ENCODE data around the gene TMEM108. TPM values are rescaled to one million over a fixed set of nuclear protein-coding genes. Genes with fewer than 3 reads are reported as not detected.

TMEM108 gene
- total RNA-seq, 6 experiments from 2014 or later: 0.10 to 0.20 TPM; not detected in 4

DNA sequence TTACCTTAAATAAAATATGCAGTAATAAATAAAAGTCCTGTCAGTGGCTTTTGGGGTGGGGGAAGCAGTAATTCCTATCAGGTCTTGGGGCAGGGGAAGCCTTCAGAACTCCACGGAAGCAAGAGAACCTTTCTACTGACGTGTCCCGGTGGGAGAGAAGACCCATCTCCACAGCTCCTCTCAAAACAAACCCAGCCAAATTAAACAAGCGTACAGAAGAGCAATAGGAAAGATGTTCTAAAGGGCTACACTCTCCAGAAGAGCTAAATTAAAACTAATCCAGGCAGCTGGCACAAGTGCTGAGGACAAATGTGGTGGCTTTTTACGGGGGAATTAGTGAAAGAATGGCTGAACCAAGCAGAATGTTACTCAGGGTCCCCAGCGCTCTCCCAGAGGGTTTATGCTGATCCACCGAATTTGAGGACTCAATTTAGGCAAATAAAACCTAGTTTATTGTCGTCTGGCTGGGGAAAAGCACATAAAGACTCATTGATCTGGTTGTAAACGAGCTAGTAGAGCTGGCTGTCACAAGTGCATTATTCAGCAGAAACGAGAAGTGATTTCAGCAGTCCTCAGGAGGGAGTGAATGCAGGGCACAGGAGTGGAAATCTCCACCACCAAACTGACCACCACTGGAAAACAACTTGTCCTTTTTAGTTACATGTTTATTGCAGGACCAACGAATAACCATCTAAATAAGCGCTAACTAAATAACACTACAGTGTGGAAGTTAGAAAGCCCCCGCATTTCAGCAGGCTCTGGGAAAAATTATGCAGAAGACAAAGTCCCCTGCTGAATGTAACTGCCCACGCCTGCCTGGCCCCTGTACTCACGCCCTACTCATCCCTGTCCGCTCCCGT lies 375.2 kb downstream of the TMEM108 start:
- no peaks in the 10 kb centered on the region for H3K4me1 ChIP-seq
- H3K36me3 ChIP-seq: no peaks in the 10 kb centered on the region
- H3K27ac ChIP-seq: no peak overlapping the region
- H3K27me3 ChIP-seq: no peaks in the 10 kb centered on the region
- ATAC-seq (peak in 3 of 4 donors; percentile 45 to 63 (median 49)), DNase-seq (no peak)
- intact Hi-C loops (cut with DNase I): no loop called here
- 30% methylated on average over 17 of the region's 17 CpGs for WGBS (ENCODE audit: insufficient coverage, low coverage, low lambda C conversion rate, missing lambda C conversion rate)
- H3K4me3 ChIP-seq: no peak overlapping the region
- no peaks in the 10 kb centered on the region for H3K9me3 ChIP-seq
- no peak for TF ChIP-seq POLR2A (IDR thresholded peaks at IDR 0.05)
- TF ChIP-seq, protein P1, sequence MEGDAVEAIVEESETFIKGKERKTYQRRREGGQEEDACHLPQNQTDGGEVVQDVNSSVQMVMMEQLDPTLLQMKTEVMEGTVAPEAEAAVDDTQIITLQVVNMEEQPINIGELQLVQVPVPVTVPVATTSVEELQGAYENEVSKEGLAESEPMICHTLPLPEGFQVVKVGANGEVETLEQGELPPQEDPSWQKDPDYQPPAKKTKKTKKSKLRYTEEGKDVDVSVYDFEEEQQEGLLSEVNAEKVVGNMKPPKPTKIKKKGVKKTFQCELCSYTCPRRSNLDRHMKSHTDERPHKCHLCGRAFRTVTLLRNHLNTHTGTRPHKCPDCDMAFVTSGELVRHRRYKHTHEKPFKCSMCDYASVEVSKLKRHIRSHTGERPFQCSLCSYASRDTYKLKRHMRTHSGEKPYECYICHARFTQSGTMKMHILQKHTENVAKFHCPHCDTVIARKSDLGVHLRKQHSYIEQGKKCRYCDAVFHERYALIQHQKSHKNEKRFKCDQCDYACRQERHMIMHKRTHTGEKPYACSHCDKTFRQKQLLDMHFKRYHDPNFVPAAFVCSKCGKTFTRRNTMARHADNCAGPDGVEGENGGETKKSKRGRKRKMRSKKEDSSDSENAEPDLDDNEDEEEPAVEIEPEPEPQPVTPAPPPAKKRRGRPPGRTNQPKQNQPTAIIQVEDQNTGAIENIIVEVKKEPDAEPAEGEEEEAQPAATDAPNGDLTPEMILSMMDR (IDR thresholded peaks at IDR 0.05): no peak

DNA sequence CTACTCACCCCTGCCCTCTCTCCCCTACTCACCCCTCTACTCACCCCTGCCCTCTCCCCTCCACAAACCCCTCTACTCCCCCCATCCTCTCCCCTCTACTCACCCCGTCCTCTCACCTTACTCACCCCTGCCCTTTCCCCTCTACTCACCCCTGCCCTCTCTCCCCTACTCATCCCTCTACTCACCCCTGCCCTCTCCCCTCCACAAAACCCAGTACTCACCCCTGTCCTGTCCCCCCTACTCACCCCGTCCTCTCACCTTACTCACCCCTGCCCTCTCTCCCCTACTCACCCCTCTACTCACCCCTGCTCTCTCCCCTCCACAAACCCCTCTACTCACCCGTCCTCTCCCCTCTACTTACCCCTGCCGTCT lies 375.8 kb downstream of the TMEM108 start:
- intact Hi-C loops (cut with DNase I): no loop called here
- Histone ChIP-seq H3K36me3 (no peaks in the 10 kb centered on the region), H3K27ac (no peak overlapping the region), H3K27me3 (no peaks in the 10 kb centered on the region), H3K9me3 (no peaks in the 10 kb centered on the region), H3K4me3 (no peak overlapping the region), H3K4me1 (no peaks in the 10 kb centered on the region)
- DNase-seq (no peak), ATAC-seq (no peak)
- 75% methylated on average over 4 of the region's 4 CpGs for WGBS (ENCODE audit: insufficient coverage, low coverage, low lambda C conversion rate, missing lambda C conversion rate)
- TF ChIP-seq, protein P1 (IDR thresholded peaks at IDR 0.05): no peak
- no peak for TF ChIP-seq POLR2A (IDR thresholded peaks at IDR 0.05)

- intact Hi-C loops (cut with DNase I): no loop called here
- no peak for ATAC-seq
Measured at GRCh38 chr3:133418361-133418760, 380.2 kb downstream of the TMEM108 start.

DNA sequence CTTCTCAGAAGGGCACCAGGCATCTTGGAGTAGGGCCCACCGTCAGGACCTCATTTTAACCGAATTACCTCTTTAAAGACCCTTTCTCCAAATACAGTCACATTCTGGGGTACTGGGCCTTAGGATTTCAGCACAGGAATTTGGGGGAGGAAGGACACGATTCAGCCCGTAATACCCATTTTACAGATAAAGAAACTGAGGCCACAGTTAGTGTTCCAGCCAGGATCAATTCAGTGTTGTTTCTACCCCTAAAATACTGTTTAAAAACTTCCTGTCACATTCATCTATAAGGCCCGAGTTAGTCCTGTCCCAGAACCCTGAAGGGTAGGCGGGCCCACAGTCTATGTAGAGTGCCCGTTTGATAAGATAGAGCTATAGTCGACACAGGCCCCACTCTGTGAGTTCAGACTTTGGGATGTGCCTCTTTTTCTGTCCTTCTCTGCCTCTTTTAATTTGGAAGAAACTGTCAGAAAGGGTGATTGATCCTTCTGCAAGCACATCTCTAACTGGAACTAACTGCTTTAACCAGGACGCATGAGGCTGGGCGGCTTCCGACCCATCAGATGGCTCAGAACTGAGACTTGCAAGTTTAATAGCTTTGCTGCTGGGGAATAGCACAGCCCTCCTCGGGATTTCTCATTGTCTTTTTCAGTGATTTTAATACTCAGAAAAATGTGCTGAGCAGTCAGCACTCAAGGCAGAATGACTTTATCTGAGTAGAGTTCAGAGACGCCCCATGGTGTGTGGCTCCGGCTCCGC lies 381.1 kb downstream of the TMEM108 start:
- ATAC-seq (no peak), DNase-seq (no peak)
- no peaks in the 10 kb centered on the region for H3K4me1 ChIP-seq
- intact Hi-C loops (cut with DNase I): no loop called here
- TF ChIP-seq POLR2A (IDR thresholded peaks at IDR 0.05): no peak
- TF ChIP-seq, protein P1 (IDR thresholded peaks at IDR 0.05): no peak
- no peaks in the 10 kb centered on the region for H3K9me3 ChIP-seq
- no peak overlapping the region for H3K4me3 ChIP-seq
- no peaks in the 10 kb centered on the region for H3K27me3 ChIP-seq
- WGBS (ENCODE audit: insufficient coverage, low coverage, low lambda C conversion rate, missing lambda C conversion rate): 87% methylated on average over 10 of the region's 15 CpGs
- no peaks in the 10 kb centered on the region for H3K36me3 ChIP-seq
- no peak overlapping the region for H3K27ac ChIP-seq

More at GRCh38 chr3:133418361-133418760, 380.2 kb downstream of the TMEM108 start:
- DNase-seq: no peak
- Histone ChIP-seq H3K9me3 (no peaks in the 10 kb centered on the region), H3K27ac (no peak overlapping the region), H3K36me3 (no peaks in the 10 kb centered on the region), H3K4me3 (no peak overlapping the region), H3K4me1 (no peaks in the 10 kb centered on the region), H3K27me3 (no peaks in the 10 kb centered on the region)
- TF ChIP-seq, protein P1 (IDR thresholded peaks at IDR 0.05): no peak
- TF ChIP-seq POLR2A (IDR thresholded peaks at IDR 0.05): no peak
- WGBS (ENCODE audit: insufficient coverage, low coverage, low lambda C conversion rate, missing lambda C conversion rate): 85% methylated on average over 5 of the region's 7 CpGs
